ENCODE data around the gene GRIK2. TPM values are rescaled to one million over a fixed set of nuclear protein-coding genes. Genes with fewer than 3 reads are reported as not detected.

The GRIK2 gene
- total and polyA plus RNA-seq, 7 donors: 0.03 to 2.9 (median 0.53) TPM; not detected in 1

DNA sequence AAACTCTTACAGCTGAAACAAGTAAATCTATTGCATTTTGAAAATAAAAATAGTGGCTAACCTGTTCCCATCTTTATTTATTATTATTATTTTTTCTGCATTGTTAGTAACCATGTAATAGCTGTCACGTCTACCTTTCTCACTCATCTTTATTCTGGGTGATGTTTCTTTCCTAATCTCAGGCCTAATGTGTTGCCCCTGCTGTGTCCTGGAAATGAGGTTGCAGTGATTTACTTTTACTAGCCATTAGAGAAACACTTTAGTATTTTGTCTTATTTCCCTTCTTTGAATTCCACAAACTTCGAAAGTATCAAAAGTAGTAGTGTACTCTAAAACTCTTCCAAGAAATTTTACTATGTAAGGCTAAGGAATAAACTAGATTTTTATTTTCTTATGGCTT lies 546.9 kb downstream of the GRIK2 start:
- no peak for ATAC-seq
- intact Hi-C loops (cut with DNase I): no loop called here
- no peak overlapping the region for H3K4me3 ChIP-seq

DNA sequence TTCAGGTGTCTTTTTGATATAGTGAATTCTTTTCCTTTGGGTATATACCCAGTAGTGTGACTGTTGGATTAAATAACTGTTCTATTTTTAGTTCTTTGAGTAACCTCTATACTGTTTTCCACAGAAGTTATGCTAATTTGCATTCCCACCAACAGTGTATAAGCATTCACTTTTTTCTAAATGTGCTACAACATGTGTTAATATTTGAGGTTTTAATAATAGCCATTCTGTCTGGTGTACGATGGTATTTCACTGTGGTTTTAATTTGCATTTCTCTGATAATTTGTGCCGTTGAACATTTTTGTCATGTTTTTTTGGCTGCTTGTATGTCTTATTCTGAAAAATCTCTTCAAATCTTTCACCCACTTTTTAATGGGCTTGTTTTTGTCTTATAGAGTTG lies 563.5 kb downstream of the GRIK2 start:
- DNase-seq: no peak
- WGBS, 3 donors: 64 to 86% (median 85%) methylated on average over 2 of the region's 2 CpGs
- intact Hi-C loops (cut with DNase I): no loop called here

More for the DNA sequence above, 546.9 kb downstream of the GRIK2 start:
- H3K27ac ChIP-seq: no peak overlapping the region
- H3K4me1 ChIP-seq: no peaks in the 10 kb centered on the region
- TF ChIP-seq, protein P1, sequence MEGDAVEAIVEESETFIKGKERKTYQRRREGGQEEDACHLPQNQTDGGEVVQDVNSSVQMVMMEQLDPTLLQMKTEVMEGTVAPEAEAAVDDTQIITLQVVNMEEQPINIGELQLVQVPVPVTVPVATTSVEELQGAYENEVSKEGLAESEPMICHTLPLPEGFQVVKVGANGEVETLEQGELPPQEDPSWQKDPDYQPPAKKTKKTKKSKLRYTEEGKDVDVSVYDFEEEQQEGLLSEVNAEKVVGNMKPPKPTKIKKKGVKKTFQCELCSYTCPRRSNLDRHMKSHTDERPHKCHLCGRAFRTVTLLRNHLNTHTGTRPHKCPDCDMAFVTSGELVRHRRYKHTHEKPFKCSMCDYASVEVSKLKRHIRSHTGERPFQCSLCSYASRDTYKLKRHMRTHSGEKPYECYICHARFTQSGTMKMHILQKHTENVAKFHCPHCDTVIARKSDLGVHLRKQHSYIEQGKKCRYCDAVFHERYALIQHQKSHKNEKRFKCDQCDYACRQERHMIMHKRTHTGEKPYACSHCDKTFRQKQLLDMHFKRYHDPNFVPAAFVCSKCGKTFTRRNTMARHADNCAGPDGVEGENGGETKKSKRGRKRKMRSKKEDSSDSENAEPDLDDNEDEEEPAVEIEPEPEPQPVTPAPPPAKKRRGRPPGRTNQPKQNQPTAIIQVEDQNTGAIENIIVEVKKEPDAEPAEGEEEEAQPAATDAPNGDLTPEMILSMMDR (IDR thresholded peaks at IDR 0.05): no peak
- no peaks in the 10 kb centered on the region for H3K9me3 ChIP-seq
- H3K36me3 ChIP-seq (ENCODE audit: insufficient read depth in 1 of 2, low read depth in 1 of 2): no peaks in the 10 kb centered on the region
- H3K27me3 ChIP-seq (ENCODE audit: insufficient read depth in 3 of 3, low read length in 2 of 3): no peaks in the 10 kb centered on the region
- 72 to 81% (median 76%) methylated on average over 2 of the region's 2 CpGs for WGBS, 3 donors
- no peak for DNase-seq

DNA sequence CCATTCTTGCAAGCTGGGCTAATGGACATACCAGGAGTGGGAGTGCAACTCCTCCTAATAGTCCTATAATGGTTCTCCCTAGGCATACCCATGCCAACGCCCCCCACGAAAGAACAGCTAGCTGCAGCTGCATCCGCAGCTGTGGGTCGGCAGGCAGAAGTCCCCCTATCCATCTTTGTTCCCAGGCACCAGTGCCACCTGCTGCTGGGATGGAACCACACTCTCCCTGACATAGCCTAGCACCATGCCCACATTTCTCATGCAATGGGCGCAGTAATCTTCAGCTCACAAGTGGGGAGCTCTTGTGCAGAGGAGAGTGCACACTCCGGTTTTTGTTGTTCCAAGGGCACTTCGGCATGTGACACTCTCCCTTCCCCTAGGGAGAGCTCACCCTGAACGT lies 567.8 kb downstream of the GRIK2 start:
- no peak overlapping the region for H3K4me3 ChIP-seq
- 82 to 86% (median 84%) methylated on average over 8 of the region's 8 CpGs for WGBS, 3 donors
- ATAC-seq: no peak
- no peaks in the 10 kb centered on the region for H3K27me3 ChIP-seq (ENCODE audit: insufficient read depth in 3 of 3, low read length in 2 of 3)
- H3K9me3 ChIP-seq: peaks cover 8% of the 10 kb centered on the region
- no peaks in the 10 kb centered on the region for H3K4me1 ChIP-seq
- TF ChIP-seq, protein P1 (IDR thresholded peaks at IDR 0.05): no peak
- DNase-seq: no peak
- no peak overlapping the region for H3K27ac ChIP-seq
- no peaks in the 10 kb centered on the region for H3K36me3 ChIP-seq (ENCODE audit: insufficient read depth in 1 of 2, low read depth in 1 of 2)
- intact Hi-C loops (cut with DNase I): no loop called here

More for the DNA sequence above, 563.5 kb downstream of the GRIK2 start:
- no peak for ATAC-seq
- H3K9me3 ChIP-seq: peaks cover 5% of the 10 kb centered on the region
- no peaks in the 10 kb centered on the region for H3K4me1 ChIP-seq
- no peak overlapping the region for H3K4me3 ChIP-seq
- H3K27me3 ChIP-seq (ENCODE audit: insufficient read depth in 3 of 3, low read length in 2 of 3): no peaks in the 10 kb centered on the region
- H3K27ac ChIP-seq: no peak overlapping the region
- H3K36me3 ChIP-seq (ENCODE audit: insufficient read depth in 1 of 2, low read depth in 1 of 2): no peaks in the 10 kb centered on the region
- TF ChIP-seq, protein P1 (IDR thresholded peaks at IDR 0.05): no peak

DNA sequence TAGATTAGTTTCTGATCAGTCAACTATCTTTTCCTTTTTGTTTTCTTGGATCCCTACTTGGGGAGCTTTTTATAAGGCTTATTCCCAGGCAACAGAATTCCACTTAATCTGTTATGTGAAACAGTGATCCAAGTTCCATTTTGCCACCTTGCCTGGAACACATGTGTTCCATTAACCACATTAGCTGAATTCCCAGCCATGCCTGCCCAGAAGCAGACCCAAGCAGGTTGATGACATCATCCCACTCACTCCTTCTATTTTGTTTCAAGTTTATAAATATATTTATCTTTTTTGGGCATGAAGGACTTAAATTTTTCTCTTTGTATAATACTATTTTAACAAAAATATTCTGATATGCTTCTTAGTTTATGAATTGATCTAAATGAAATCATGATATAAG lies 587.4 kb downstream of the GRIK2 start:
- Histone ChIP-seq H3K4me1 (no peaks in the 10 kb centered on the region), H3K4me3 (no peak overlapping the region), H3K36me3 (ENCODE audit: insufficient read depth in 1 of 2, low read depth in 1 of 2) (no peaks in the 10 kb centered on the region), H3K27me3 (ENCODE audit: insufficient read depth in 3 of 3, low read length in 2 of 3) (peaks cover 0 to 3% (median 0%) of the 10 kb centered on the region in 3 donors), H3K27ac (no peak overlapping the region), H3K9me3 (no peaks in the 10 kb centered on the region)
- ATAC-seq: no peak
- TF ChIP-seq, protein P1 (IDR thresholded peaks at IDR 0.05): no peak
- DNase-seq: no peak
- intact Hi-C loops (cut with DNase I): no loop called here

DNA sequence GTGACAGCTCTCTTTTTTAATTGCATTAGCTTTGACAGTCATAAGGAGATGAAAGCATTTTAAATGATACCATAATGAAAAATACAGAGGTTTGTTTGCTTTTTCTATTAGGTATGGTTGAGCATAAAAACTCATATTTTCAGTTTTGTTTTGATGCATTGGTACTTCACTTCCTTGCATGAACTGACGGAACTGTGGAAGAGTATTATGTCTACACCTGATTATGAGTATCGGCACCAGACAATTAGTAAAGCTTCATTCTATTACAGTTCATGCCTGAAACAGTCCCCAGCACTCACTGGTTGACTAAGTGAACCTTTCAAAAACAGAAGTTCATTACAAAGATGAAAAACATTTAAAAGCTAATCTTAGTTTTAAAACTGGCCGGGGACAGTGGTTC lies 593.0 kb downstream of the GRIK2 start:
- WGBS, 3 donors: 80 to 84% (median 84%) methylated on average over 3 of the region's 3 CpGs
- DNase-seq (no peak), ATAC-seq (no peak)
- H3K36me3 ChIP-seq (ENCODE audit: insufficient read depth in 1 of 2, low read depth in 1 of 2): no peaks in the 10 kb centered on the region
- H3K27me3 ChIP-seq (ENCODE audit: insufficient read depth in 3 of 3, low read length in 2 of 3): no peaks in the 10 kb centered on the region
- H3K4me3 ChIP-seq: no peak overlapping the region
- intact Hi-C loops (cut with DNase I): no loop called here
- TF ChIP-seq, protein P1 (IDR thresholded peaks at IDR 0.05): no peak
- no peaks in the 10 kb centered on the region for H3K9me3 ChIP-seq
- no peak overlapping the region for H3K27ac ChIP-seq
- H3K4me1 ChIP-seq: no peaks in the 10 kb centered on the region

Measured in psoas muscle (tissue), 8 donors.